ENCODE measurements around the gene SNAPC1.
"Not testable (repeated sequence)": the region's sequence is repeated elsewhere in the genome, so short reads cannot be mapped to it uniquely, and the experiment has no call there.

GRCh38 chr14:61755382-61755742 is 6.9 kb upstream of the SNAPC1 start:
- TF ChIP-seq CTCF, POLR2A (IDR thresholded peaks at IDR 0.05): not testable (repeated sequence)

Data from heart left ventricle (tissue), 13 donors.